Stomach (tissue), 4 donors: ENCODE data around the gene NMNAT2.

Experiments
- CTCF ChIP-seq, 7 experiments: fragments of 450-650 bp in 4 of 7; fragments of 200-600 bp in 3 of 7; sonication (generic) in 3 of 7; IDR thresholded peaks; one replicate each; pipeline ENCODE4 v1.5.1; 2016 to 2019; ENCODE audit warnings: antibody characterized with exemption in 7 of 7, control low read depth in 2 of 7, mild to moderate bottlenecking in 1 of 7
- EP300 ChIP-seq: sonication (generic); formaldehyde crosslinking; IDR thresholded peaks from one replicate; pipeline ENCODE4 v1.6.1; 2017; ENCODE audit warnings: antibody characterized with exemption
- POLR2A ChIP-seq, 4 donors: fragments of 450-650 bp; IDR thresholded peaks; one replicate each; pipeline ENCODE4 v1.6.1; 2016; ENCODE audit warnings: antibody characterized with exemption in 4 of 4, control low read depth in 2 of 4, mild to moderate bottlenecking in 1 of 4, moderate library complexity in 1 of 4
- POLR2AphosphoS5 ChIP-seq, 3 donors: sonication (generic); formaldehyde crosslinking; IDR thresholded peaks; one replicate each; pipeline ENCODE4 v1.6.1; 2016; ENCODE audit warnings: antibody characterized with exemption in 3 of 3

- TF ChIP-seq CTCF (IDR thresholded peaks at IDR 0.05) (no peak), POLR2AphosphoS5 (IDR thresholded peaks at IDR 0.05) (no peak), EP300 (no peak), POLR2A (IDR thresholded peaks at IDR 0.05) (no peak)
Measured at GRCh38 chr1:183251959-183252450, 166.2 kb downstream of the NMNAT2 start.
